Prostate gland (tissue), 2 donors: Measurements from ENCODE around the gene SLC25A13.

Source experiments
- POLR2A ChIP-seq: fragments of 450-650 bp; IDR thresholded peaks from one replicate; pipeline ENCODE4 v1.6.1; 2016; ENCODE audit warnings: antibody characterized with exemption, mild to moderate bottlenecking
- TF ChIP-seq, protein P1 (sequence below), 4 experiments: fragments of 200-600 bp in 2 of 4; fragments of 450-650 bp in 2 of 4; sonication (generic) in 2 of 4; IDR thresholded peaks; 1 replicate in 3 of 4; 2 replicates in 1 of 4; pipeline ENCODE4 v1.5.1; 2016 to 2019; ENCODE audit warnings: antibody characterized with exemption in 4 of 4, mild to moderate bottlenecking in 2 of 4, moderate library complexity in 2 of 4

DNA sequence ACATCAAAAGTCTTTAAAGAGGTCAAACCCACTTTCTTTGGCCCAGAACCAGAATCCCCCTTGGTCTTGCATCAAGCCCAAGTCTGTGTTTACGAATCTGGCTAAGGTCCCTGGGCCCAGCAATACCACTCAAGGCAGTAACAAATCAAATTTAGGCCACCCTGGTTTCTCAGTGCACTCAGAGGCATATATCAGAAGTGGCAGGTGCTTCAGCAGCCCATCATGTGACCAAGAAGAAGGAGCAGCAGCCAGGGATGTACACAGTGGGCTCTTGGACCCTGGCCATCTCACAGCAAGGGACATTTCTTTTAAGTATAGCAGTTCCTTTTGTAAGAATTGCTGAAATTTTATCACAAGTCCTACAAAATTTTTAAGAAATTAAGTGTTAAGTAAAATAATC, 7.3 kb upstream of the SLC25A13 start:
- TF ChIP-seq, protein P1, sequence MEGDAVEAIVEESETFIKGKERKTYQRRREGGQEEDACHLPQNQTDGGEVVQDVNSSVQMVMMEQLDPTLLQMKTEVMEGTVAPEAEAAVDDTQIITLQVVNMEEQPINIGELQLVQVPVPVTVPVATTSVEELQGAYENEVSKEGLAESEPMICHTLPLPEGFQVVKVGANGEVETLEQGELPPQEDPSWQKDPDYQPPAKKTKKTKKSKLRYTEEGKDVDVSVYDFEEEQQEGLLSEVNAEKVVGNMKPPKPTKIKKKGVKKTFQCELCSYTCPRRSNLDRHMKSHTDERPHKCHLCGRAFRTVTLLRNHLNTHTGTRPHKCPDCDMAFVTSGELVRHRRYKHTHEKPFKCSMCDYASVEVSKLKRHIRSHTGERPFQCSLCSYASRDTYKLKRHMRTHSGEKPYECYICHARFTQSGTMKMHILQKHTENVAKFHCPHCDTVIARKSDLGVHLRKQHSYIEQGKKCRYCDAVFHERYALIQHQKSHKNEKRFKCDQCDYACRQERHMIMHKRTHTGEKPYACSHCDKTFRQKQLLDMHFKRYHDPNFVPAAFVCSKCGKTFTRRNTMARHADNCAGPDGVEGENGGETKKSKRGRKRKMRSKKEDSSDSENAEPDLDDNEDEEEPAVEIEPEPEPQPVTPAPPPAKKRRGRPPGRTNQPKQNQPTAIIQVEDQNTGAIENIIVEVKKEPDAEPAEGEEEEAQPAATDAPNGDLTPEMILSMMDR (IDR thresholded peaks at IDR 0.05), result no peak
- TF ChIP-seq POLR2A, result no peak
